Daoy (cell line): ENCODE results near the gene DLGAP5. TPM values are rescaled to one million over a fixed set of nuclear protein-coding genes. Genes with fewer than 3 reads are reported as not detected.

Experiments used
- DNase-seq: peaks from one replicate; pipeline ENCODE4 v3.0.0-alpha.2; 2015; ENCODE audit warnings: low read depth
- total RNA-seq: library from RNA; depleted of rRNA; stranded (reverse); fragments of >200 nt; shearing (Covaris generic); gene quantifications from 2 replicates; pipeline ENCODE4 v1.2.3, GENCODE V29; 2014; rRNA removed

DLGAP5 gene
- total RNA-seq, 1 experiment from 2014 or later = 155 TPM

DNA sequence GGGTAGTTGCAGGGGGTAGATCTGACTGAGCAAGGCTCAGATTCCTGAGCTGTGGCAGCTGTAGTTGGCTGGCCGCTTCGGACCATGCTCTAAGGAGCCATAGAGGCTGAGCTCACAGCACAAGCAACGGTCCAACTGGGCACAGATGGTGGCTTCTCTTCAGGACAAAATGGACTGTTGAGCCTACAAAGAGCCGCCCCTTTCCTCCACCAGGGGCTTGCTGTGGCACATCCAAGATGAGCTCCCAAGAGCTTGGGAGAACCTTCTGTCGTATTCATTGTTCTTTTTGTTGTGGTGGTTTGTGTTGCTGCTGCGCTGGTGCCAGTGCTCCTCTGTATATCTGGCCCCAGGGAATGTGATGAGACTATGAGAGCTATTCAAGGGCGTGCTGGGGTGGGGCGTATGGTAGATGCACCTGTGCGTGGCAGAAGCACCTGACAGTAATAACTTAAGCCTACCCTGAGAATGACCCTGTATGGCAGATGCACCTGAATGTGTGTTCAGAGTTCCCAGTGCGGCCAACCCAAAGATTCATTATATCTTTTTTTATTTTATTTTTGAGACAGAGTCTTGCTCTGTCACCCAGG is 80.2 kb downstream of the DLGAP5 start:
- no peak for DNase-seq

DNA sequence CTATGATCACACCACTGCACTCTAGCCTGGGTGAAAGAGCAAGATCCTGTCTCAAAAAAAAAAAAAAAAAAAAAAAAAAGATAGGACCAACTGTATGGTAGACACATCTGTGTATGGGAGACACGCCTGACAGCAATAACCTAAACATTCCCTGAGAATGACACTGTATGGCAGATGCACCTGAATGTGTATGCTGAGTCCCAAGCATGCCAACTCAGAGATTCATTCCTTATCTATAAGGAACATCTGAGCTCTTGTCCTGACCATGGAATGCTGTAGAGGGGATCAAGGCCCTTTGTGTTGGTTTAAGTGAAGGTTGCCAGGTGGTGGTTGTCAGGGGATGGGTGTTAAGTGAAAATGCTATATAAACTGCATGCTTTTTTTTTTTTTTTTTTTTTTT is 81.5 kb downstream of the DLGAP5 start:
- no peak for DNase-seq

DNA sequence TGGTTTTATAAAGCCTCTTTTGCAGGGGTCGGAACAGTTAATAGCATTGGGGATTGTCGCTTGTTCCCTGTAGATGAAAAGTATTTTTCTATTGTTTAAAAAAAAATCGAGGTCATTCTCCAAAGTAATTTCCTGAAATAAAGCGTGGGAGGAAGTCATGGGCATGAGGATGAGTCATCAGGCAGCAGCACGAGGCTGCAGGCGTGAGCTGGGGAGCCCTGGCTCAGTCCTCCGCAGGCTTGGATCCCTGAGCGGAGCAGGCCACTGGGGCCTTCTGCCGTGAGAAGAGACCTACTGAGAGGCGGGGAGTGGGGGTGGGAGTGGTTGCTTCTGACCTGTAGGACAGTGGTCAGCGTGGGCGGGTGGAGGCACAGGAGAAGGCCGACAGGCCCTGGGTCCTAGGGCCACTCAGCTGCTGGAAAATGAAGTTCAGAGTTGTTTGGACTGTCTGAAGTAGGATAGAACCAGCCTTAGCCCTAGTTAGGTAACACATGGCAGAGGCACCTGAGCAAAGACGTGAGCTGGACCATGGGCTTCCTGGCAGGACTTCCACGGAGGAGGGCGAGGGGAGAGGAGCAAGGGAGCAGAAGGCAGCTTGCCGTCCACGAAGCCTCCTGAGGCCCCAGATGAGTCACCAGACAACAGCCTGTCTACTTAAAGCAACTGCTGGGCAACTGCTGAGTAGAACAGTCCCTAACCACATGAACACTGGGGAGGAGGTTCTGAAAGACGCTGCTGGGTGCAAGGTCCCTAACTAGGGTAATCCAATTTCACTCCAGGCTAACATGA is 83.4 kb downstream of the DLGAP5 start:
- peak; percentile 96 for DNase-seq

DNA sequence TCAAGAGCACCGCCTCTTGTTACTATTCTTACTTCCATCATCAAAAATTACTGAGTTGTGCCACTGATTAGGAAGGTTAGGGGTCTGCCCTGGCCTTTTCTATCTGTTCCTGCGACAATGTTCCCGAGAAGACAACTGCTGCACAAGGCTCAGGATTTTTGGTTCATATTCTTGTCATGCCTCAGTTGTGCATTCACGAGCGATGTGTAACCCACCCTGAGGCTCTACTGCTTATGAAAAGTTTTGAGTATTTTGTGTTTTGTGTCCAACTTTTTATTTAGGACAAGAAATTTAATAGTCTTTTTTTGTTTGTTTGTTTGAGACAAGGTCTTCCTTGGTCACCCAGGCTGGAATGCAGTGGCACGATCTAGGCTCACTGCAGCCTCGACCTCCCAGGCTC is 85.4 kb downstream of the DLGAP5 start:
- DNase-seq = no peak

DNA sequence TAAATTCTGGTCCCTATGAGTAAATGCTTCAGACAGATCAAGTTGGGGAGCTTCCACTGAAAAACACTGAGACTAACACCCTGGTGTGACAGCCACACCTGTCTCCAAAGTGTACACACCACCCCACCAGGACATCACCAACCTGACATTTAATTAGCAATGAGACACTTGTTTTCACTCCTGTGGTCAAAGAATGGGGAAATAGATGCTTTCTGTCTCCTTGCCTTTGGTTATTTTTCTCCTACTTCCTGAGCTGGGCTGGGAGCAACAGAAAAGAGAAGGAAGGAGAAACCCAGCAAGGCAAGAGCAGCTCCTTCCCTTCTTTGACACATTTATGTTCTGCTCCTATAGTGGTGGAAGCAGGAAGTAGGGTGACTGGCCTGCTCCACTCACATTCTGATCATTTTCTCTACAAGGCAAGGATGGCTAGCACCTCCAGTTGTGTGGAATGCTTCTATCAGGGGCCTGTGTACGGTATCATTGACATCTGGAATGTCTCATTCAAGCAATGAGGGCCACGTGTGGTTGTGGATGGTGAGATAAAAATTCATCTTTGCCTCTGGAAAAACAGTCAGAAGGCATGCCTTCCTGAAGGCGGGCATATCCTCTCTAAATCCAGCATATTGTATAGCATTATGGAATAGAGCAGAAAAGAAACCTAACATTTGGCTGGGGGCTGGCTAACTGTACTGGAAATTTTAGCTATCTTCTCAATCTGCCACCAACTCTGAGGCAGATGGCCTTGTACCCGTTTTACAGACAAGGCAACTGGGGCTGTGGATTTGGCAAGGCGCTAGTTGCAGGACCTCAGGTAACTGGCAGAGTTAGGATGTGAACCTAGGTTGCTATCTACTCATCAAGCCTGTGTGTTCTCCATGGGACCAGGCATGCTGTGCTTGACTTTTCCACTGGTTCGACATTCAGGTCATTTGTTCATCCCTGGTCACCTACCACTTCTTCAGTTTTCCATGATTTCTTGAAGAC is 87.1 kb downstream of the DLGAP5 start:
- no peak for DNase-seq

DNA sequence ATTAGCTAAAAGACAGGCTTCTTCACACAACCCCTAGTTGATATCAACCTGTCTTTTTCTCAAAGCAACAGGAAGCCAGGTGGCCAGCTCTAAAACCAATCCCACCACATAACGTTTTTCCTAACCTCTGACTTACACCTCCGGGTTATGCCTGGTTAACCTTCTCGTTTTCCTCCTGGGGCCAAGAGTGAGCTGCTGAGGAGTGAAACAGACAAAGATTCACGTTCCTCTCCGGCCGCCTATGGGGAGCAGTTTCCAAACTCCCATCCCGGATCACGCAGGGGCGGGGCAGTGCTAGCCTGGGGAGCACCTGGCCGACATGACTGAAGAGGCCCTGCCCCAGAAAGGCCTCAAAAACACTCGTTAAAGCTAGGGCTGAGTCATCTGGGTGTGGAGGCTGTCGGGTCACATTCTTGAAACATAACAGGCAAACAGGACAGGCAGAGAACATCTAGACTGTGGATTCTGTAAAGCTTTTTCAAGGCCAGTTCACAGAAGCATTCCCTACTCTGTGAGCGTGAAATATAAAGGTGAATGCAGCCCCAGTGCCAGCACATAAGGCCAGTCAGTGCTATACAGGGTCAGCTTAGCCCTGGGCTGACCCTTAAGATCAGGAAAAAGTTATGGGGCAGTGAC is 88.3 kb downstream of the DLGAP5 start:
- DNase-seq = peak; percentile 95

DNA sequence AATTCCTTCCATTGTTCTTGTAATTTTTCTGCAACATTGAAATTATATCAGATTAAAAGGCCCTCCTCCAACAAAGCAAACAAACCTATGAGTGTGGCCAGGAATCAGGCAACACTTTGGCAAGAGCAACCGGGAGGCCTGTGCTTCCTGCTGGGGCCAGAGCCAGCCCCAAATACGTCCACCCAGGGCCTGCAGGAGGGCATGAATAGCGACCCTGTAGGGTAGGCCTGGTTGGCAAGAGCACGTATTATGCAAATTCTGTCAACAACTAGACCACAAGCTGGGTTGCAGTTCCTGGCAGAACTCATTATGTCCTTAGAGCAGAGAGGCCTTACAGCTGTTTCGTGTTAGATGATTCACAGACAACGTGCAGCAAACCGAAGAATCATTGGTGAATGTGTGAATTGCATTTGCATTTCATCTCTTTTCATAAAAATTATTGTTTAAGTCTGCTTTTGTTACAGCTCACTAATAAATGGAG is 89.2 kb downstream of the DLGAP5 start:
- DNase-seq = peak; percentile 94

DNA sequence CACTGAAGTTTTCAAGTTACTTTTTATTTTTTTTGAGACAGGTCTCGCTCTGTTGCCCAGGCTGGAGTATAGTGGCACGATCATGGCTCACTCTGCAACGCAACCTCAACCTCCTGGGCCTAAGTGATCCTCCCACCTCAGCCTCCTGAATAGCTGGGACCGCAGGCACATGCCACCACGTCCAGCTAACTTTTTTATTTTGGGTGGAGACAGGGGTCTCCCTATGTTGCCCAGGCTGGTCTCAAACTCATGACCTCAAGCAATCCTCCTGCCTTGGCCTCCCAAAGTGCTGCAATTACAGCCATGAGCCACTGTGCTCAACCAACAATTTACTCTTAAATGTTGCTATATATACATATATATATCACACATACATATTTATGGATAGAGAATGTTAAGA is 89.7 kb downstream of the DLGAP5 start:
- no peak for DNase-seq

DNA sequence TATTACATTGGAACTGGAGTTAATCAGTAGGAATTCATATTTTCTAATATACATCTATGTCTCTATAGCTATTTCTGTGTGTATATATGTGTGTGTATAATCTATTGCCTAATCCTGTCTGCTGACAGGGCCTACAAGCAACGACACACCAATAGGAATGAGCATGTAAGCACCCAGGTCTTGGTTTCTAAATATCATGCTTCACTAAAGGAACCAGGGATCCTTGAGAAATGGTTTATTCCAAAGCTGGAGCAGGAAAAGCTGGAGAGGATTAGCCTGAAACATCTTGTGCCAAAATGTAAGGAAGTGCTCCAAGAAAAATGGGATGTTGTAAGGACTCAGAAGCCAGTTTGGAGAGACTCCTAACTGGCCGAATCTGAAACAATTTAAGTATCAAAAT is 91.6 kb downstream of the DLGAP5 start:
- no peak for DNase-seq

DNA sequence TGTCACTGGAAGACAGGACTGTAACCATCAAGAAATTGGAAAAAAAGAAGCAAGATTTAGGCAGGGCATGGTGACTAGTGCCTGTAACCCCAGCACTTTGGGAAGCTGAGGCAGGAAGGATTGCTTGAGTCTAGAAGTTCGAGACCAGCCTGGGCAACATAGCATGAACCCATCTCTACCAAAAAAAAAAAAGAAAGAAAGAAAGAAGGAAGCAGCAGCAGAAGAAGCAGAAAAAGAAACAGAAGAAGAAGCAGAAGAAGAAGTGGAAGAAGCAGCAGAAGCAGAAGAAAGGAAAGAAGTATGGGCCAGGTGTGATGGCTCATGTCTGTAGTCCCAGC is 92.9 kb downstream of the DLGAP5 start:
- no peak for DNase-seq

Other genes starting within 250 kb of the DLGAP5 start
- gene WDHD1, start 164.5 kb downstream of the DLGAP5 start, total RNA-seq = 31.0 and 32.5 TPM in 2 replicates
- 18.9 and 21.2 TPM in 2 replicates for gene SOCS4, start 164.3 kb downstream of the DLGAP5 start, total RNA-seq
- 69.4 and 108 TPM in 2 replicates for gene MAPK1IP1L, start 139.9 kb downstream of the DLGAP5 start, total RNA-seq
- gene LGALS3, start 62.3 kb downstream of the DLGAP5 start, total RNA-seq = 86.6 and 88.5 TPM in 2 replicates
- gene FBXO34, start 79.8 kb upstream of the DLGAP5 start, total RNA-seq = 16.9 and 24.1 TPM in 2 replicates
- 12.2 and 12.7 TPM in 2 replicates for gene ATG14, start 220.2 kb upstream of the DLGAP5 start, total RNA-seq
- not detected in 2 replicates for gene TBPL2, start 249.0 kb upstream of the DLGAP5 start, total RNA-seq